Urinary bladder (tissue), 4 donors: ENCODE measurements around the gene NAGLU. TPM values are rescaled to one million over a fixed set of nuclear protein-coding genes. Genes with fewer than 3 reads are reported as not detected.
A peak's percentile ranks its signal among the peaks of the same experiment; 100 is the strongest.

Experiments used
- DNase-seq: peaks from one replicate; pipeline ENCODE4 v3.0.0-alpha.2; 2015; ENCODE audit errors: extremely low spot score
- H3K27ac ChIP-seq: one replicate; pipeline ENCODE4 v1.5.1; 2013; ENCODE audit warnings: low read depth, mild to moderate bottlenecking, moderate library complexity
- H3K36me3 ChIP-seq: one replicate; pipeline ENCODE4 v1.6.1; 2013; ENCODE audit warnings: mild to moderate bottlenecking, moderate library complexity; ENCODE audit not compliant: insufficient read depth
- H3K4me1 ChIP-seq: one replicate; pipeline ENCODE4 v1.6.1; 2013; ENCODE audit warnings: mild to moderate bottlenecking, moderate library complexity; ENCODE audit not compliant: insufficient read depth
- H3K4me3 ChIP-seq: one replicate; pipeline ENCODE4 v1.5.1; 2013; ENCODE audit warnings: low read depth, low read length
- WGBS: extraction: QIAGEN DNeasy Blood & Tissue Kit; methylation state at CpG from one replicate; pipeline ENCODE4 v1.1.7; 2013; 5-methylcytosine and 5-hydroxymethylcytosine counted together
- polyA plus RNA-seq: library from polyadenylated mRNA; stranded (reverse); fragments of 200-250 nt; gene quantifications from one replicate; pipeline ENCODE4 v1.2.3, GENCODE V29; 2013
- total RNA-seq: library from RNA; depleted of rRNA; stranded (reverse); fragments of >200 nt; gene quantifications from one replicate; pipeline ENCODE4 v1.2.3, GENCODE V29; 2014
- donor health status: healthy with polysubstance abuse.
- donor health status: healthy.

Gene NAGLU
- total and polyA plus RNA-seq, 2 donors, result 18.0 to 40.3 TPM

DNA sequence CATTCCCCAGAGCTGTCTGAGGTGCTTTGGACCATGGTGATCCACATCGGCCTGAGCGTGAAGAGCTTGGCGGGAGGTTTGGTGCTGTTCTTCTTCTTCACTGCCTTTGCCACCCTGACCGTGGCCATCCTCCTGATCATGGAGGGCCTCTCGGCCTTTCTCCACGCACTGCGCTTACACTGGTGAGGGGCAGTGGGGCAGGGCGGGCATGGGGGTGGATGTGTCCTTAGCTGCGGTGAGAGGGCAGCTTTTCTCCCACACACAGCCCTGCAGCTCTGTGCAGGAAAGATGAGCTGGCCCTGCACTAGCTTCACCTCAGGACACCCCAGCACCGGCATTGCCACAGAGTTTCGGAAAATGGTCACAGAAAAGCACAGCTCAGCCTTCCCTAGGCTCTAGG lies 21.8 kb upstream of the NAGLU start:
- no peak overlapping the region for H3K4me3 ChIP-seq
- H3K27ac ChIP-seq, result no peak overlapping the region
- H3K36me3 ChIP-seq, result no peaks in the 10 kb centered on the region
- 96% methylated on average over 11 of the region's 11 CpGs for WGBS
- no peaks in the 10 kb centered on the region for H3K4me1 ChIP-seq
- no peak for DNase-seq

- no peak for DNase-seq
- Histone ChIP-seq H3K36me3 (no peaks in the 10 kb centered on the region), H3K4me3 (no peak overlapping the region), H3K4me1 (no peaks in the 10 kb centered on the region), H3K27ac (no peak overlapping the region)
- 82% methylated on average over 8 of the region's 8 CpGs for WGBS
These were observed 21.2 kb upstream of the NAGLU start for GRCh38 chr17:42514867-42515266.

DNA sequence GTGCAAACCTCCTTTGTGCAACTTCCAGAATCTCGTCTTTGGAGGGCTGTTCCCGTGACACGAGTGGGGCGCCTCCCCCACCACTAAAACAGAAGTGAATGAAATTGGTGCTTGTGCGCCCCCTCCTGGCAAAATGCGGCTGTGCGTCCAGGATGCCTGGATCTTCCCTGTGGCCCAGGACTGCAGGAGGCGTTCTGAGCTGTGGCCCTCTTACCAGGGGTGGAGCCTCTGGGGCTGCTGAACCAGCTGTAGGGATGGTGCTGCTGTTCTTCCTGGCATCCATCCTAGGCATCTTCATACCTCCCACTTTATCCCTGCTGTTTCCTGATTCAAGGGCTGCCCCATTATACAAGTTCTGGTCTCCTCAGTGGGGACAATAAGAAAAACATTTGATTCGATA lies 18.5 kb upstream of the NAGLU start:
- H3K4me1 ChIP-seq, result no peaks in the 10 kb centered on the region

DNA sequence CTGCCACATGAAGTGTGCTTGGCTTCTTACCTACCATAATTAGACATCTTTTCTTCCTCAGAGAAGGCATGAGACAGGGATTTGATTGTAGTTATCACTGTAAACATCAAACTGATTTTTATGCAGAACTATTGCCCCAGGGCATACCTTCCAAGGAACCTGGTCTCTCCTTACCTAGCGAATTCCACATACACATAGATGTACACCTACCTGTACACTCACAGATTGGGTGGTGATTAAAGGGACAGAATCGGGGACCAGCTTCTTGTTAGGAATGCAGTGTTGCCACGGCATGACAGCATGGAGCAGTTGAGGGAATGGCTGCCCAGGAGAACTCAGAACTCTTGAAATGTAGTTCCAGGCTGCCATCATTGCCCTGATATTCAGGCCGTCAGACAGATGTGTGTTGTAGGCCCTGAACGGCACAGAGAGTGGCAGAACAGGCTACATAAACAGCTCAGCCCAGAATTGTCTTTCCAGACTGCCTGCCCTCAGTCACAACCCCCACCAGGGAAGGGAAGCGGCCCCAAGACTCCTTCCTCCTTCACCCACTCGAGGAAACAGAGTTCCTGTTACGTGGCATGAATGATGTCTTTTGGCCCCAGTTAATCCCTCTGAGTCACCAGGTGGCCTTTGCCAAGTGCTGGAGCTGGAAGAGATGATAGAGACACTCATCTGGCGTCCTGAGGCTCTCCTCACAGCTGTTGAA lies 17.8 kb upstream of the NAGLU start:
- Histone ChIP-seq H3K4me3 (no peak overlapping the region), H3K36me3 (no peaks in the 10 kb centered on the region), H3K27ac (peak overlapping the region; percentile 92), H3K4me1 (no peaks in the 10 kb centered on the region)
- DNase-seq, result peak; percentile 72
- WGBS, result 24% methylated on average over 9 of the region's 9 CpGs

More for the DNA sequence above, 18.5 kb upstream of the NAGLU start:
- Histone ChIP-seq H3K27ac (peak overlapping the region; percentile 92), H3K4me3 (no peak overlapping the region), H3K36me3 (no peaks in the 10 kb centered on the region)
- WGBS, result 13% methylated on average over 9 of the region's 9 CpGs
- no peak for DNase-seq

DNA sequence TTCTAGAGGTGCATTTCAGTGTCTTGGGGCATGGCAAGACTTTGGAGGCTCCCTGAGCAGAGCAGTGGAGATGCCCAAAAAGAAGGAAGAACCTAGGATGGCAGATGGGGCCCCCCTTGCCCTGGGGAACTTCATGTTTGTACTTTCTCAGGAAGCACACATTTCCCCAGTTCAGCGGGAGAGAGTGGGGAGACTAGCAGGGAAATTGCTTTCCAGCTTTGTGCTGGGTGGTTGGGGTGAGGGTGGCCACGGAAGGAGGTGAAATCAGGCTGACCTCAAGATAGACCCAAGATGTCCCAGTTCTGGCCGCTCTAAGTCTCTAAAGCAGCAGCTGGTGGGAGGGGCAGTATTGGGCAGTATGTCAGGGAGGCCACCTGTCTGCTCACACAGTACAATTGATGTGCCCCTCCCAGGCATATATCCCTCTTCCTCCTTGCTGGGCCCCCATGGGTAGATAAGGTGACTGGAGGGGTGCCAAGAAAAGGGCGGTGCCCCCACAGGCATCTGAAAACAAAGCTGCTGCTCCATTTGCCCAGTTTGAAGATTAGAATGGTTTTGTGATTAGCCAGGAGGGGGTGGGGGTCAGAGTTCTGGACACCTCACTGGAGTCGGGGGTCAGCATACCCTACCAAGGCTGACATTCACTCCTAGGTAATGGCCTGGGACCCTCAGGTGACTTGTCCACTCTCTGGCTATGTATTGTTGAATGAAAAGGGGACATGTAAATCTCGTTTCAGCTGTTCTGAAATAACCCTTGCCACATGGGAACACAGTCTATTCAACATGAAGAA lies 17.1 kb upstream of the NAGLU start:
- Histone ChIP-seq H3K4me3 (no peak overlapping the region), H3K4me1 (no peaks in the 10 kb centered on the region), H3K36me3 (no peaks in the 10 kb centered on the region), H3K27ac (peak overlapping the region; percentile 81)
- no peak for DNase-seq
- 18% methylated on average over 6 of the region's 6 CpGs for WGBS

GRCh38 chr17:42519546-42520491 lies 16.2 kb upstream of the NAGLU start:
- Histone ChIP-seq H3K27ac (peak overlapping the region; percentile 81), H3K4me3 (no peak overlapping the region), H3K4me1 (no peaks in the 10 kb centered on the region), H3K36me3 (no peaks in the 10 kb centered on the region)
- 11% methylated on average over 12 of the region's 12 CpGs for WGBS
- DNase-seq, result peak; percentile 90

DNA sequence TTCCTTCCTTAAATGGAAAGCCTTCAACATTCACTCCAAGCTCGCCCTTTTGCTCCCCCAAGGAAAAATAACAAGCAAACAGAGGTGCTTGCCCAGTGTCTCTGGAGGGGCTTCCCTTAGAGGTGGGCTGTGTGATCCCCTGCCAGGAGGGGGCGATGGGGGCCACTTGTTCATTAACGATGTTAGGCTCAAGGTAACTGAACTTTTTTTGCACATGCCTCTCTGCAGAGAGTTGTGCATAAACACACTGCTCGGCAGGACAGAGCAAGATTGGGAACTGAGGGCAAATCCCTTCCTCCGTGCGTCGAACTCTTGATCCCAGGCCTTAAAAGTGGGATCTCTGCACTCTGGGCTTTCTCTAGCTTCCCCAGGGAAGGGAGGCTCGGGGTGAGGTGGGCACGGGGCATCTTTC lies 15.5 kb upstream of the NAGLU start:
- 17% methylated on average over 9 of the region's 9 CpGs for WGBS
- no peaks in the 10 kb centered on the region for H3K36me3 ChIP-seq
- DNase-seq, result no peak
- H3K27ac ChIP-seq, result peak overlapping the region; percentile 81
- no peaks in the 10 kb centered on the region for H3K4me1 ChIP-seq
- H3K4me3 ChIP-seq, result no peak overlapping the region

DNA sequence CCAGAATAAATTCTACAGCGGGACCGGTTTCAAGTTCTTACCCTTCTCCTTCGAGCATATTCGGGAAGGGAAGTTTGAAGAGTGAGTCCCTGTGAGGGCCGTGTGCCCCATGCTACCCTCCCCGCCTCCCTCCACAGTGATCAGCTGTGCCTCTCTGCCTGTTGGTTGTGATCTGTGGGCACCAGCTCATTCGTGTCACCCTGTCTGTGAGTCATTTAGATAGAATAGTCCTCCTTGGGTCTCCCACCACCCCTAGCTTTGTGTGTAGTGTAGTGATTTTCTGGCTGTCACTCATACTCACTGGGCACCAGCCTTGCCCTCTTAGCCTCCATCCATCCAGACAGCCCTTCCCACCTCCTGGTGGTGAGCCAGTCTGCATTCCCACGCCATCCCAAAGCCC lies 15.0 kb upstream of the NAGLU start:
- H3K36me3 ChIP-seq, result no peaks in the 10 kb centered on the region
- DNase-seq, result no peak
- no peak overlapping the region for H3K4me3 ChIP-seq
- peak overlapping the region; percentile 81 for H3K27ac ChIP-seq
- 42% methylated on average over 8 of the region's 8 CpGs for WGBS
- no peaks in the 10 kb centered on the region for H3K4me1 ChIP-seq

GRCh38 chr17:42521666-42522262 lies 14.3 kb upstream of the NAGLU start:
- Histone ChIP-seq H3K36me3 (no peaks in the 10 kb centered on the region), H3K27ac (peak overlapping the region; percentile 81), H3K4me3 (no peak overlapping the region), H3K4me1 (no peaks in the 10 kb centered on the region)
- WGBS, result 31% methylated on average over 11 of the region's 11 CpGs
- no peak for DNase-seq

- Histone ChIP-seq H3K4me3 (no peak overlapping the region), H3K36me3 (no peaks in the 10 kb centered on the region), H3K4me1 (no peaks in the 10 kb centered on the region), H3K27ac (peak overlapping the region; percentile 81)
- no peak for DNase-seq
- 42% methylated on average over 9 of the region's 9 CpGs for WGBS
These were observed 13.7 kb upstream of the NAGLU start for GRCh38 chr17:42522263-42522790.

- H3K36me3 ChIP-seq, result no peaks in the 10 kb centered on the region
- 78% methylated on average over 8 of the region's 8 CpGs for WGBS
- H3K27ac ChIP-seq, result peak overlapping the region; percentile 81
- H3K4me3 ChIP-seq, result no peak overlapping the region
- DNase-seq, result no peak
- H3K4me1 ChIP-seq, result no peaks in the 10 kb centered on the region
These were observed 13.2 kb upstream of the NAGLU start for GRCh38 chr17:42522798-42523278.

- H3K36me3 ChIP-seq, result no peaks in the 10 kb centered on the region
- DNase-seq, result no peak
- WGBS, result 52% methylated on average over 2 of the region's 2 CpGs
- no peak overlapping the region for H3K4me3 ChIP-seq
- no peaks in the 10 kb centered on the region for H3K4me1 ChIP-seq
- no peak overlapping the region for H3K27ac ChIP-seq
These were observed 10.8 kb upstream of the NAGLU start for GRCh38 chr17:42525221-42525620.

- Histone ChIP-seq H3K4me3 (no peak overlapping the region), H3K4me1 (no peaks in the 10 kb centered on the region), H3K27ac (no peak overlapping the region), H3K36me3 (no peaks in the 10 kb centered on the region)
- DNase-seq, result no peak
- WGBS, result 71% methylated on average over 6 of the region's 6 CpGs
These were observed 10.0 kb upstream of the NAGLU start for GRCh38 chr17:42526031-42526444.
